Osteocyte (in vitro differentiated cells): Measurements from ENCODE around the gene RGMA. TPM values are rescaled to one million over a fixed set of nuclear protein-coding genes. Genes with fewer than 3 reads are reported as not detected.
A peak's percentile ranks its signal among the peaks of the same experiment; 100 is the strongest.

Experiments
- DNase-seq: peaks from one replicate; pipeline ENCODE4 v3.0.0; 2021; ENCODE audit warnings: mixed read lengths; ENCODE audit not compliant: unreplicated experiment; ENCODE audit errors: extremely low spot score
- H3K27ac Mint-ChIP-seq: one replicate; pipeline ENCODE4 v1.8.0; 2021; ENCODE audit warnings: mild to moderate bottlenecking, mixed read lengths; ENCODE audit not compliant: unreplicated experiment
- H3K27me3 Mint-ChIP-seq: one replicate; pipeline ENCODE4 v1.8.0; 2021; ENCODE audit warnings: mixed read lengths; ENCODE audit not compliant: unreplicated experiment
- H3K36me3 Mint-ChIP-seq: one replicate; pipeline ENCODE4 v1.8.0; 2021; ENCODE audit warnings: mixed read lengths; ENCODE audit not compliant: unreplicated experiment
- H3K4me1 Mint-ChIP-seq: one replicate; pipeline ENCODE4 v1.8.0; 2021; ENCODE audit warnings: mixed read lengths; ENCODE audit not compliant: unreplicated experiment
- H3K4me3 Mint-ChIP-seq: one replicate; pipeline ENCODE4 v1.8.0; 2021; ENCODE audit warnings: mild to moderate bottlenecking, moderate library complexity, mixed read lengths; ENCODE audit not compliant: unreplicated experiment
- H3K9me3 Mint-ChIP-seq: one replicate; pipeline ENCODE4 v1.8.0; 2021; ENCODE audit warnings: mixed read lengths; ENCODE audit not compliant: unreplicated experiment
- CTCF ChIP-seq: fragments of 200-600 bp; sonication (generic); IDR thresholded peaks from 2 replicates; pipeline ENCODE4 v1.5.0; 2021; ENCODE audit warnings: antibody characterized with exemption, mild to moderate bottlenecking, moderate library complexity
- total RNA-seq: library from RNA; stranded (reverse); gene quantifications from 2 replicates; pipeline ENCODE4 v1.2.1, GENCODE V29; 2021

Gene RGMA
- total RNA-seq, 1 donor from 2014 or later = 12.4 TPM

GRCh38 chr15:93028111-93028631, 60.8 kb downstream of the RGMA start:
- peak; percentile 63 for DNase-seq
- Mint-ChIP-seq H3K9me3 (no peaks in the 10 kb centered on the region), H3K36me3 (peaks cover 41% of the 10 kb centered on the region), H3K27ac (peak overlapping the region; percentile 52), H3K4me3 (no peak overlapping the region), H3K4me1 (peaks cover 23% of the 10 kb centered on the region), H3K27me3 (no peaks in the 10 kb centered on the region)
- TF ChIP-seq CTCF = no peak

- peaks cover 48% of the 10 kb centered on the region for H3K36me3 Mint-ChIP-seq
- DNase-seq = peak; percentile 75
- no peak overlapping the region for H3K4me3 Mint-ChIP-seq
- no peak for TF ChIP-seq CTCF
- no peaks in the 10 kb centered on the region for H3K27me3 Mint-ChIP-seq
- H3K9me3 Mint-ChIP-seq = no peaks in the 10 kb centered on the region
- H3K4me1 Mint-ChIP-seq = peaks cover 23% of the 10 kb centered on the region
- H3K27ac Mint-ChIP-seq = no peak overlapping the region
Observed at GRCh38 chr15:93027413-93027812, 61.6 kb downstream of the RGMA start.

- Mint-ChIP-seq H3K27me3 (no peaks in the 10 kb centered on the region), H3K27ac (peak overlapping the region; percentile 23), H3K4me1 (peaks cover 23% of the 10 kb centered on the region), H3K36me3 (peaks cover 56% of the 10 kb centered on the region), H3K4me3 (no peak overlapping the region), H3K9me3 (no peaks in the 10 kb centered on the region)
- TF ChIP-seq CTCF = no peak
- DNase-seq = no peak
Observed at GRCh38 chr15:93026380-93026817, 62.6 kb downstream of the RGMA start.

GRCh38 chr15:93025625-93025982, 63.4 kb downstream of the RGMA start:
- Mint-ChIP-seq H3K4me1 (peaks cover 25% of the 10 kb centered on the region), H3K27me3 (no peaks in the 10 kb centered on the region), H3K9me3 (no peaks in the 10 kb centered on the region), H3K36me3 (peaks cover 64% of the 10 kb centered on the region), H3K27ac (no peak overlapping the region), H3K4me3 (no peak overlapping the region)
- no peak for DNase-seq
- no peak for TF ChIP-seq CTCF

- Mint-ChIP-seq H3K9me3 (no peaks in the 10 kb centered on the region), H3K4me1 (peaks cover 18% of the 10 kb centered on the region), H3K27ac (no peak overlapping the region), H3K27me3 (no peaks in the 10 kb centered on the region), H3K36me3 (peaks cover 70% of the 10 kb centered on the region), H3K4me3 (no peak overlapping the region)
- no peak for DNase-seq
- no peak for TF ChIP-seq CTCF
Observed at GRCh38 chr15:93024716-93025624, 64.0 kb downstream of the RGMA start.
